WTC11 (cell line): Measurements from ENCODE around the gene SLIT3. TPM values are rescaled to one million over a fixed set of nuclear protein-coding genes. Genes with fewer than 3 reads are reported as not detected.

Experiments used
- ATAC-seq: fragments of 200-7000 bp; cut with Tn5 transposase; 2 replicates; pipeline ENCODE4 v1.10.0; 2021; ENCODE audit warnings: mild to moderate bottlenecking, moderate library complexity
- CTCF ChIA-PET: fragments of 300-600 bp; sonication (Branson Sonifier 250); formaldehyde crosslinking; loops from one replicate; lab custom pipeline; 2021; ENCODE audit warnings: antibody characterized with exemption; lab: Charles Lee
- POLR2A ChIA-PET: fragments of 350-600 bp; sonication (Branson Sonifier 250); formaldehyde crosslinking; loops from one replicate; lab custom pipeline; 2021; ENCODE audit warnings: antibody characterized with exemption; lab: Charles Lee
- DNase-seq: peaks from one replicate; pipeline ENCODE4 v3.0.0; 2021; ENCODE audit warnings: low spot score
- H3K27ac Mint-ChIP-seq: 2 replicates; pipeline ENCODE4 v1.8.0; 2021; ENCODE audit warnings: mixed read lengths
- H3K27me3 Mint-ChIP-seq: 2 replicates; pipeline ENCODE4 v1.8.0; 2021; ENCODE audit warnings: low read depth, mild to moderate bottlenecking, moderate library complexity, mixed read lengths
- H3K36me3 Mint-ChIP-seq: 2 replicates; pipeline ENCODE4 v1.8.0; 2021; ENCODE audit warnings: mixed read lengths
- H3K4me1 Mint-ChIP-seq: 2 replicates; pipeline ENCODE4 v1.8.0; 2022; ENCODE audit warnings: mixed read lengths
- H3K4me3 Mint-ChIP-seq: 2 replicates; pipeline ENCODE4 v1.8.0; 2021; ENCODE audit warnings: mild to moderate bottlenecking, moderate library complexity, mixed read lengths
- H3K9me3 Mint-ChIP-seq: 2 replicates; pipeline ENCODE4 v1.8.0; 2021; ENCODE audit warnings: mixed read lengths
- AFF4 ChIP-seq: sonication (generic); formaldehyde crosslinking; IDR thresholded peaks from 2 replicates; pipeline ENCODE4 v1.8.1; 2023; ENCODE audit warnings: mild to moderate bottlenecking, missing genetic modification reagents, borderline replicate concordance
- ATF1 ChIP-seq: sonication (generic); formaldehyde crosslinking; IDR thresholded peaks from 2 replicates; pipeline ENCODE4 v1.8.1; 2023; ENCODE audit warnings: mild to moderate bottlenecking, moderate library complexity, missing genetic modification reagents
- ATF2 ChIP-seq: sonication (generic); formaldehyde crosslinking; IDR thresholded peaks from 2 replicates; pipeline ENCODE4 v1.8.1; 2022; ENCODE audit warnings: low read depth, missing genetic modification reagents, borderline replicate concordance
- KAT7 ChIP-seq: sonication (generic); formaldehyde crosslinking; IDR thresholded peaks from 2 replicates; pipeline ENCODE4 v1.8.1; 2023; ENCODE audit warnings: missing genetic modification reagents, mild to moderate bottlenecking, borderline replicate concordance
- RORB ChIP-seq: fragments of 250-450 bp; sonication (Bioruptor Pico); IDR thresholded peaks from 2 replicates; pipeline ENCODE4 v1.9.0; 2021; ENCODE audit warnings: mild to moderate bottlenecking
- SOX15 ChIP-seq: fragments of 250-450 bp; sonication (Bioruptor Pico); IDR thresholded peaks from 2 replicates; pipeline ENCODE4 v1.9.0; 2021; ENCODE audit warnings: mild to moderate bottlenecking
- ZMAT4 ChIP-seq: fragments of 250-450 bp; sonication (Bioruptor Pico); IDR thresholded peaks from 2 replicates; pipeline ENCODE4 v1.9.0; 2021; ENCODE audit warnings: mild to moderate bottlenecking
- ZNF281 ChIP-seq: sonication (generic); formaldehyde crosslinking; IDR thresholded peaks from 2 replicates; pipeline ENCODE4 v1.8.0; 2023; ENCODE audit warnings: mild to moderate bottlenecking, missing genetic modification reagents
- ZNF512 ChIP-seq: sonication (generic); formaldehyde crosslinking; IDR thresholded peaks from 2 replicates; pipeline ENCODE4 v1.8.1; 2022; ENCODE audit warnings: missing genetic modification reagents, borderline replicate concordance
- total RNA-seq: library from RNA; stranded (reverse); gene quantifications from 3 replicates; pipeline ENCODE4 v1.2.3, GENCODE V29; 2021
- TF ChIP-seq, protein P1 (sequence below): sonication (generic); formaldehyde crosslinking; IDR thresholded peaks from 2 replicates; pipeline ENCODE4 v1.8.1; 2023; ENCODE audit warnings: mild to moderate bottlenecking, moderate library complexity, missing genetic modification reagents

SLIT3 gene
- total RNA-seq, 1 experiment from 2014 or later = 1.9 TPM

DNA sequence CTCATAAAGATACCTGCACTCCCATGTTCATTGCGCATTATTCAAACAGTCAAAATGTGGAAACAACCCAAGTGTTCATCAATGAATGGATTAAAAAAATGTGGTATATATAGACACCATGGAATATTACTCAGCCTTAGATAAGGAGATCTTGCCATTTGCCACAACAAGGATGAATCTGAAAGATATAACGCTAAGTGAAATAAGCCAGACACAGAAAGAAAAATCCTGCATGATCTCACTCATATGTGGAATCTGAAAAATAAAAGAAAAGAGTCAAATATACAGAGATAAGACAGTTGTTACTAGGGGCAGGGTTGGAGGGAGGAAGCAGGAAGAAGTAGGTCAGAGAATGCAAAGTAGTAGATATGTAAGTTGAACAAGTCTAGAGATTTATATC is 17.6 kb upstream of the SLIT3 start (continued):
- TF ChIP-seq, protein P1, sequence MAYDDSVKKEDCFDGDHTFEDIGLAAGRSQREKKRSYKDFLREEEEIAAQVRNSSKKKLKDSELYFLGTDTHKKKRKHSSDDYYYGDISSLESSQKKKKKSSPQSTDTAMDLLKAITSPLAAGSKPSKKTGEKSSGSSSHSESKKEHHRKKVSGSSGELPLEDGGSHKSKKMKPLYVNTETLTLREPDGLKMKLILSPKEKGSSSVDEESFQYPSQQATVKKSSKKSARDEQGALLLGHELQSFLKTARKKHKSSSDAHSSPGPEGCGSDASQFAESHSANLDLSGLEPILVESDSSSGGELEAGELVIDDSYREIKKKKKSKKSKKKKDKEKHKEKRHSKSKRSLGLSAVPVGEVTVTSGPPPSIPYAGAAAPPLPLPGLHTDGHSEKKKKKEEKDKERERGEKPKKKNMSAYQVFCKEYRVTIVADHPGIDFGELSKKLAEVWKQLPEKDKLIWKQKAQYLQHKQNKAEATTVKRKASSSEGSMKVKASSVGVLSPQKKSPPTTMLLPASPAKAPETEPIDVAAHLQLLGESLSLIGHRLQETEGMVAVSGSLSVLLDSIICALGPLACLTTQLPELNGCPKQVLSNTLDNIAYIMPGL (CRISPR knock-in tag) = no peak
- no peak for TF ChIP-seq ZNF281 (CRISPR knock-in tag)
- no peak for TF ChIP-seq ATF1 (CRISPR knock-in tag)

GRCh38 chr5:169307646-169308045 is 6.7 kb upstream of the SLIT3 start:
- H3K4me3 Mint-ChIP-seq = no peak overlapping the region
- ATAC-seq (no peak), DNase-seq (no peak)
- peaks cover 4% of the 10 kb centered on the region for H3K27me3 Mint-ChIP-seq
- ChIA-PET POLR2A (no interaction called here), CTCF (interaction anchor here (0.9 kb wide), 1 partner anchor 241 kb away, joined by 3 read pairs; no protein-coding TSS in a partner anchor)
- H3K4me1 Mint-ChIP-seq = peaks cover 3% of the 10 kb centered on the region; the same call in 1 of the 2 replicates
- 0 out of 2 replicates have a peak, but pooled peaks cover 5% of the 10 kb centered on the region for H3K9me3 Mint-ChIP-seq
- no peak overlapping the region for H3K27ac Mint-ChIP-seq
- no peaks in the 10 kb centered on the region for H3K36me3 Mint-ChIP-seq
- TF ChIP-seq KAT7 = no peak
- TF ChIP-seq ZNF512 = no peak
- no peak for TF ChIP-seq AFF4
- TF ChIP-seq RORB (CRISPR knock-in tag) = no peak
- TF ChIP-seq, protein P1 (CRISPR knock-in tag) = no peak
- no peak for TF ChIP-seq ZNF281 (CRISPR knock-in tag)
- no peak for TF ChIP-seq ATF2 (CRISPR knock-in tag)
- TF ChIP-seq ZMAT4 (CRISPR knock-in tag) = no peak
- TF ChIP-seq SOX15 (CRISPR knock-in tag) = no peak
- TF ChIP-seq, all 79 proteins: peak for 0
